HepG2 (cell line): ENCODE measurements around the gene GALNT11. TPM values are rescaled to one million over a fixed set of nuclear protein-coding genes. Genes with fewer than 3 reads are reported as not detected.

ENCODE experiments used
- HMGXB4 ChIP-seq, 2 experiments: sonication (generic) in 1 of 2; formaldehyde crosslinking in 1 of 2; IDR thresholded peaks; 2 replicates each; pipeline versions ENCODE4 v1.4.0 to v1.6.1; 2018 to 2020; ENCODE audit warnings: missing genetic modification reagents in 2 of 2, borderline replicate concordance in 1 of 2, low read depth in 1 of 2, mild to moderate bottlenecking in 1 of 2, missing biosample characterization in 1 of 2
- HOXD1 ChIP-seq: sonication (generic); formaldehyde crosslinking; IDR thresholded peaks from 2 replicates; pipeline ENCODE4 v1.5.0; 2020; ENCODE audit warnings: missing genetic modification reagents
- MTA3 ChIP-seq: sonication (generic); formaldehyde crosslinking; IDR thresholded peaks from 2 replicates; pipeline ENCODE4 v1.4.0; 2020; ENCODE audit warnings: missing genetic modification reagents
- PCBP1 ChIP-seq: fragments of 200-400 bp; formaldehyde crosslinking; IDR thresholded peaks from 2 replicates; pipeline ENCODE4 v1.6.1; 2017; ENCODE audit warnings: mild to moderate bottlenecking, low read depth, low read length, borderline replicate concordance
- REL ChIP-seq: sonication (generic); formaldehyde crosslinking; conservative IDR thresholded peaks from 2 replicates; pipeline ENCODE4 v1.8.0; 2022; ENCODE audit warnings: mild to moderate bottlenecking, missing genetic modification reagents, moderate library complexity
- RNF219 ChIP-seq: sonication (generic); formaldehyde crosslinking; IDR thresholded peaks from 2 replicates; pipeline ENCODE4 v1.5.0; 2020; ENCODE audit warnings: mild to moderate bottlenecking, missing genetic modification reagents
- RXRB ChIP-seq: IDR thresholded peaks from 2 replicates; pipeline ENCODE4 v1.6.1; 2016; ENCODE audit warnings: borderline replicate concordance, missing genetic modification reagents, missing compliant biosample characterization
- ZMAT3 ChIP-seq: sonication (generic); formaldehyde crosslinking; conservative IDR thresholded peaks from 2 replicates; pipeline ENCODE4 v1.7.0; 2021; ENCODE audit warnings: missing genetic modification reagents
- ZNF335 ChIP-seq: sonication (generic); formaldehyde crosslinking; IDR thresholded peaks from 2 replicates; pipeline ENCODE4 v1.4.0; 2020; ENCODE audit warnings: missing genetic modification reagents
- ZNF574 ChIP-seq: sonication (generic); formaldehyde crosslinking; IDR thresholded peaks from 2 replicates; pipeline ENCODE4 v1.4.0; 2020; ENCODE audit warnings: missing genetic modification reagents
- ZNF652 ChIP-seq: IDR thresholded peaks from 2 replicates; pipeline ENCODE4 v1.6.1; 2016; ENCODE audit warnings: low read depth, borderline replicate concordance
- ZNF660 ChIP-seq: sonication (generic); formaldehyde crosslinking; IDR thresholded peaks from 2 replicates; pipeline ENCODE4 v1.5.1; 2020; ENCODE audit warnings: mild to moderate bottlenecking, low read depth, missing genetic modification reagents, borderline replicate concordance
- polyA plus RNA-seq, 8 experiments: library from polyadenylated mRNA; depleted of rRNA in 3 of 8; stranded (reverse) in 7 of 8; unstranded in 1 of 8; fragments of >200 nt; fragmentation: Illumina TruSeq in 4 of 8; extraction: Trizol in 4 of 8; gene quantifications; 2 replicates each; pipeline versions ENCODE4 v1.2.1 to v1.2.3, GENCODE V29; 2011 to 2016; ENCODE audit warnings: low read depth in 4 of 8, missing spikeins in 1 of 8, mixed read lengths in 1 of 8; ENCODE audit not compliant: insufficient read depth in 1 of 8
- total RNA-seq, 5 experiments: library from RNA; depleted of rRNA; stranded (reverse); fragments of >200 nt; fragmentation: Illumina TruSeq; extraction: Trizol; gene quantifications; 2 replicates each; pipeline ENCODE4 v1.2.3, GENCODE V29; 2016; ENCODE audit warnings: low read depth in 1 of 5

GALNT11 gene
- total and polyA plus RNA-seq, 2 of the 13 experiments (the other 11 are each of a cell fraction or from before 2014, with no cell fraction given), result 9.3 to 16.3 TPM

GRCh38 chr7:152161171-152161570, 135.7 kb downstream of the GALNT11 start (continued):
- no peak for TF ChIP-seq RNF219 (CRISPR knock-in tag)
- TF ChIP-seq ZNF574 (CRISPR knock-in tag), result no peak
- TF ChIP-seq MTA3, result no peak
- TF ChIP-seq RXRB (CRISPR knock-in tag), result no peak
- no peak for TF ChIP-seq HOXD1
- no peak for TF ChIP-seq ZNF660 (CRISPR knock-in tag)
- no peak for TF ChIP-seq HMGXB4 (CRISPR knock-in tag; IDR thresholded peaks at IDR 0.05; ENCODE audit: borderline replicate concordance in 1 of 2, low read depth in 1 of 2)
- no peak for TF ChIP-seq ZNF652 (CRISPR knock-in tag)
- no peak for TF ChIP-seq REL (CRISPR knock-in tag)
- no peak for TF ChIP-seq ZNF335 (CRISPR knock-in tag)
- TF ChIP-seq ZMAT3 (CRISPR knock-in tag), result no peak
- no peak for TF ChIP-seq PCBP1
